Measurements from ENCODE around the gene MARS1. TPM values are rescaled to one million over a fixed set of nuclear protein-coding genes. Genes with fewer than 3 reads are reported as not detected.

The MARS1 gene
- total RNA-seq, 1 donor from 2014 or later = 78.0 TPM

GRCh38 chr12:57534991-57535543 is 47.2 kb downstream of the MARS1 start:
- TF ChIP-seq CTCF (IDR thresholded peaks at IDR 0.05) = no peak
- Histone ChIP-seq H3K4me3 (no peak overlapping the region), H3K27ac (no peak overlapping the region), H3K4me1 (no peaks in the 10 kb centered on the region), H3K9me3 (no peaks in the 10 kb centered on the region), H3K36me3 (peaks cover 55 to 83% of the 10 kb centered on the region in 2 donors), H3K27me3 (no peaks in the 10 kb centered on the region)
- intact Hi-C loops (cut with DNase I) = no loop called here
- no peak for DNase-seq (ENCODE audit: low spot score in 2 of 2)

GRCh38 chr12:57535764-57536596 is 48.1 kb downstream of the MARS1 start:
- H3K4me3 ChIP-seq = no peak overlapping the region
- H3K27me3 ChIP-seq = no peaks in the 10 kb centered on the region
- no peaks in the 10 kb centered on the region for H3K4me1 ChIP-seq
- peaks cover 46 to 77% of the 10 kb centered on the region in 2 donors for H3K36me3 ChIP-seq
- intact Hi-C loops (cut with DNase I) = no loop called here
- TF ChIP-seq CTCF (IDR thresholded peaks at IDR 0.05) = no peak
- DNase-seq (ENCODE audit: low spot score in 2 of 2) = no peak
- H3K27ac ChIP-seq = no peak overlapping the region
- H3K9me3 ChIP-seq = no peaks in the 10 kb centered on the region

GRCh38 chr12:57536597-57536942 is 48.7 kb downstream of the MARS1 start:
- H3K4me1 ChIP-seq = no peaks in the 10 kb centered on the region
- H3K36me3 ChIP-seq = peaks cover 41 to 72% of the 10 kb centered on the region in 2 donors
- H3K27ac ChIP-seq = no peak overlapping the region
- no peak overlapping the region for H3K4me3 ChIP-seq
- DNase-seq (ENCODE audit: low spot score in 2 of 2) = no peak
- TF ChIP-seq CTCF (IDR thresholded peaks at IDR 0.05) = no peak
- intact Hi-C loops (cut with DNase I) = no loop called here
- H3K27me3 ChIP-seq = no peaks in the 10 kb centered on the region
- H3K9me3 ChIP-seq = no peaks in the 10 kb centered on the region

- intact Hi-C loops (cut with DNase I) = no loop called here
- Histone ChIP-seq H3K36me3 (peaks cover 14 to 58% of the 10 kb centered on the region in 2 donors), H3K4me3 (no peak overlapping the region), H3K27me3 (no peaks in the 10 kb centered on the region), H3K9me3 (no peaks in the 10 kb centered on the region), H3K4me1 (no peaks in the 10 kb centered on the region), H3K27ac (no peak overlapping the region)
- no peak for TF ChIP-seq CTCF (IDR thresholded peaks at IDR 0.05)
- no peak for DNase-seq (ENCODE audit: low spot score in 2 of 2)
These were observed 51.4 kb downstream of the MARS1 start for GRCh38 chr12:57539134-57539768.

- TF ChIP-seq CTCF (IDR thresholded peaks at IDR 0.05) = no peak
- intact Hi-C loops (cut with DNase I) = no loop called here
- H3K27ac ChIP-seq = no peak overlapping the region
- no peak for DNase-seq (ENCODE audit: low spot score in 2 of 2)
- H3K27me3 ChIP-seq = no peaks in the 10 kb centered on the region
- peaks cover under 1 to 10% of the 10 kb centered on the region in 2 donors for H3K4me1 ChIP-seq
- no peak overlapping the region for H3K4me3 ChIP-seq
- H3K36me3 ChIP-seq = peaks cover 0 to 43% of the 10 kb centered on the region in 2 donors
- H3K9me3 ChIP-seq = no peaks in the 10 kb centered on the region
These were observed 53.1 kb downstream of the MARS1 start for GRCh38 chr12:57541001-57541400.
